Aorta (tissue), 5 donors: ENCODE data around the gene CACFD1. TPM values are rescaled to one million over a fixed set of nuclear protein-coding genes. Genes with fewer than 3 reads are reported as not detected.
"Not testable (repeated sequence)": the region's sequence is repeated elsewhere in the genome, so short reads cannot be mapped to it uniquely, and the experiment has no call there.

ENCODE experiments used
- ATAC-seq: fragments of 200-7000 bp; cut with Tn5 transposase; one replicate; pipeline ENCODE4 v1.9.1; 2022; ENCODE audit warnings: moderate library complexity; ENCODE audit not compliant: low FRiP score
- DNase-seq, 2 donors: peaks; one replicate each; pipeline ENCODE4 v3.0.0-alpha.2; 2020
- H3K27ac ChIP-seq, 2 donors: one replicate each; pipeline ENCODE4 v1.5.1; 2013; ENCODE audit warnings: low read length in 2 of 2, mild to moderate bottlenecking in 2 of 2, moderate library complexity in 2 of 2, control low read depth in 1 of 2, inconsistent platforms in 1 of 2, low read depth in 1 of 2
- H3K27me3 ChIP-seq, 2 donors: one replicate each; pipeline ENCODE4 v1.6.1; 2013; ENCODE audit warnings: control low read depth in 1 of 2, low read length in 1 of 2, mild to moderate bottlenecking in 1 of 2, moderate library complexity in 1 of 2; ENCODE audit not compliant: insufficient read depth in 2 of 2, control insufficient read depth in 1 of 2
- H3K36me3 ChIP-seq, 2 donors: one replicate each; pipeline ENCODE4 v1.6.1; 2013; ENCODE audit warnings: control low read depth in 1 of 2, low read length in 1 of 2, mild to moderate bottlenecking in 1 of 2; ENCODE audit not compliant: insufficient read depth in 2 of 2, control insufficient read depth in 1 of 2
- H3K4me1 ChIP-seq, 2 donors: one replicate each; pipeline ENCODE4 v1.6.1; 2013; ENCODE audit warnings: low read length in 2 of 2, control low read depth in 1 of 2, mild to moderate bottlenecking in 1 of 2, moderate library complexity in 1 of 2; ENCODE audit not compliant: insufficient read depth in 2 of 2, control insufficient read depth in 1 of 2
- H3K4me3 ChIP-seq, 2 donors: one replicate each; pipeline ENCODE4 v1.5.1; 2013; ENCODE audit warnings: low read length in 2 of 2, control low read depth in 1 of 2, mild to moderate bottlenecking in 1 of 2
- H3K9me3 ChIP-seq: one replicate; pipeline ENCODE4 v1.6.1; 2013; ENCODE audit warnings: mild to moderate bottlenecking, low read length; ENCODE audit not compliant: control insufficient read depth
- WGBS, 2 donors: extraction: QIAGEN DNeasy Blood & Tissue Kit; methylation state at CpG; one replicate each; pipeline ENCODE4 v1.1.7; 2013; 5-methylcytosine and 5-hydroxymethylcytosine counted together
- intact Hi-C, 2 donors: fragments of 100-400 bp; cut with DNase I; formaldehyde crosslinking; loops; one replicate each; pipeline versions ENCODE4 v1.14.2 to v1.15.0; 2022
- polyA plus RNA-seq, 2 donors: library from polyadenylated mRNA; stranded (reverse); fragments of 200-250 nt; gene quantifications; one replicate each; pipeline ENCODE4 v1.2.3, GENCODE V29; 2013
- total RNA-seq, 2 donors: library from RNA; stranded (reverse); fragmentation: NEBNext Ultra II Directional; extraction: Animal tissue kit (Norgen Biotek cat#: 25700); gene quantifications; one replicate each; pipeline ENCODE4 v1.2.1, GENCODE V29; 2021
- donor health status: healthy with polysubstance abuse.
- donor health status: Bipolar disorder and iron deficiency.
- donor health status: DM: no; HTN: no; CAD: no.
- donor health status: DM: no; HTN: no; CAD: no.
- donor health status: DM: yes; HTN: yes; CAD: no.

CACFD1 gene
- total and polyA plus RNA-seq, 4 donors: 8.1 to 15.9 (median 13.0) TPM

DNA sequence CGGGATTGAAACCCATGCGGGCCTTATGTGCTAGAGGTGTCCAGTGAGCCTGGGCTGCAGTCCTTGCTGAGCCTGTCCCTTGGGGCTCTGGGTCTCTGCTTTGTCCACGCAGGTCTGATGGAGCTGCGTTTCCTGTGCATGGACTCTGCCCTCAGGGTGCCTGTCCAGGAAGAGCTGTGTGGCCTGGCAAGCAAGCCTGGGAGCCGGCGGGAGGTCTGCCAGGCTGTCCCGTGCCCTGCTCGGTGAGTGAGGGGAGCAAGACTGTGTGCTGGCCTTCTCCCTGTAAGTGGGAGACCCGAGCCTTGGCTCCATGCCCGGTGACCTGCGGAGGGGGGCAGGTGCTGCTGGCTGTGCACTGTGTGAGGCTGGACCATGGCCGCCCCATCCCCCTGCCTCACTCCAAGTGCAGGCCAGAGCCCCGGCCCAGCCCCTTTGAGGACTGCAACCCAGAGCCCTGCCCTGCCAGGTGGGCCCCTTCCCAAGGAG, 11.2 kb upstream of the CACFD1 start:
- WGBS, 2 donors: 76% methylated on average over 13 of the region's 13 CpGs

DNA sequence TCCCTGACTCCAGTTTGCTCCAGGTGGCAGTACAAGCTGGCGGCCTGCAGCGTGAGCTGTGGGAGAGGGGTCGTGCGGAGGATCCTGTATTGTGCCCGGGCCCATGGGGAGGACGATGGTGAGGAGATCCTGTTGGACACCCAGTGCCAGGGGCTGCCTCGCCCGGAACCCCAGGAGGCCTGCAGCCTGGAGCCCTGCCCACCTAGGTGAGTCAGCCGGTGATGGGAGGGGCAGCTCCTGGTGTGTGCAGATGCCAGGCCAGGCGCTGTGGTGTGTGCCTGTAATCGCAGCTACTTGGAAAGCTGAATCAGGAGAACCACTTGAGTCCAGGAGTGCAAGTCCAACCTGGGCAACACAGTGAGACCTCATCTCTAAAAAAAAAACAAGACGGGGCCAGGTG, 10.0 kb upstream of the CACFD1 start:
- Histone ChIP-seq H3K4me3 (no peak overlapping the region), H3K4me1 (no peaks in the 10 kb centered on the region), H3K27ac (no peak overlapping the region), H3K36me3 (no peaks in the 10 kb centered on the region), H3K9me3 (no peaks in the 10 kb centered on the region), H3K27me3 (no peaks in the 10 kb centered on the region)
- ATAC-seq: no peak
- 91 to 94% methylated on average over 12 of the region's 12 CpGs for WGBS, 2 donors
- no peak for DNase-seq
- intact Hi-C loops: no loop called here

More for the DNA sequence above, 11.2 kb upstream of the CACFD1 start:
- Histone ChIP-seq H3K36me3 (no peaks in the 10 kb centered on the region), H3K27ac (no peak overlapping the region), H3K9me3 (no peaks in the 10 kb centered on the region), H3K27me3 (no peaks in the 10 kb centered on the region), H3K4me3 (no peak overlapping the region), H3K4me1 (no peaks in the 10 kb centered on the region)
- DNase-seq: no peak
- ATAC-seq: no peak
- intact Hi-C loops: no loop called here

DNA sequence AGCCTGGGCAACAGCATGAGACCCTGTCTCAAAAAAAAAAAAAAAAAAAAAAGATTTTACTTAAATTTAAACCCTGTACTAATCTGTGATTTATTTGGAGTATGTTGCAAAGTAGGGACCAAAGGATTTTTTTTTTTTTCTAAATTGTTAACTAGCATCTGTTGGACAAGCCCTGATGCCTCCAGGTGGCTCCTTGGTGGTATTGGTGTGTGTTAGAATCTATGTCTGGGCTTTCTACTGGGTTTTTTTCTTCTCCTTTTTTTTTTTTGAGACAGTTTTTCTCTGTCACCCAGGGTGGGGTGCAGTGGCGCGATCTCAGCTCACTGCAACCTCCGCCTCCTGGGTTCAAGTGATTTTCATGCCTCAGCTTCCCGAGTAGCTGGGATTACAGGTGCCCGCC, 7.9 kb upstream of the CACFD1 start:
- H3K27me3 ChIP-seq, H3K4me3 ChIP-seq, H3K36me3 ChIP-seq, intact Hi-C loops, DNase-seq, H3K27ac ChIP-seq, ATAC-seq, H3K9me3 ChIP-seq, H3K4me1 ChIP-seq: not testable (repeated sequence)
- 96 to 97% methylated on average over 5 of the region's 5 CpGs for WGBS, 2 donors

DNA sequence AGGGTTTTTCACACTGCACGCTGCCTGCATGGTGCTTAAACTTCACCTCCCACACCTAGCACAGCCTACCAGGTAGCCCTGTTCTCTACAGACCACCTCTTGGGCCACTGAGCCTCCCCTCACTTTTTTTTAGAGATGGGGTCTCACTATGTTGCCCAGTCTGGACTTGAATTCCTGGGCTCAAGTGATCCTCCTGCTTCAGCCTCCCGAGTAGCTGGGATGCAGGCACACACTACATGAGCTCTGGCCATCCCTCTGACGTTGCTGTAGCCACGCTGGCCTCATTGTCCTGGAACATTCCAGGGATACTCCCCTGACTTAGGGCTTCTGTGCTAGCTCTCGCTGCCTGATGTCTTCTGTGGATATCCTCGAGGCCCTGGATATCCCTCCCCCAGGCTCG, 7.2 kb upstream of the CACFD1 start:
- intact Hi-C loops: no loop called here
- Histone ChIP-seq H3K4me3 (no peak overlapping the region), H3K27me3 (no peaks in the 10 kb centered on the region), H3K4me1 (no peaks in the 10 kb centered on the region), H3K27ac (no peak overlapping the region), H3K36me3 (no peaks in the 10 kb centered on the region), H3K9me3 (no peaks in the 10 kb centered on the region)
- DNase-seq (no peak), ATAC-seq (no peak)
- WGBS, 2 donors: 91 to 92% methylated on average over 7 of the region's 7 CpGs

- ATAC-seq (no peak), DNase-seq (no peak)
- WGBS, 2 donors: 82 to 83% methylated on average over 11 of the region's 11 CpGs
- intact Hi-C loops: no loop called here
- Histone ChIP-seq H3K4me1 (no peaks in the 10 kb centered on the region), H3K36me3 (no peaks in the 10 kb centered on the region), H3K27ac (no peak overlapping the region), H3K9me3 (no peaks in the 10 kb centered on the region), H3K4me3 (no peak overlapping the region), H3K27me3 (no peaks in the 10 kb centered on the region)
These were observed 6.1 kb upstream of the CACFD1 start for GRCh38 chr9:133453651-133454050.

DNA sequence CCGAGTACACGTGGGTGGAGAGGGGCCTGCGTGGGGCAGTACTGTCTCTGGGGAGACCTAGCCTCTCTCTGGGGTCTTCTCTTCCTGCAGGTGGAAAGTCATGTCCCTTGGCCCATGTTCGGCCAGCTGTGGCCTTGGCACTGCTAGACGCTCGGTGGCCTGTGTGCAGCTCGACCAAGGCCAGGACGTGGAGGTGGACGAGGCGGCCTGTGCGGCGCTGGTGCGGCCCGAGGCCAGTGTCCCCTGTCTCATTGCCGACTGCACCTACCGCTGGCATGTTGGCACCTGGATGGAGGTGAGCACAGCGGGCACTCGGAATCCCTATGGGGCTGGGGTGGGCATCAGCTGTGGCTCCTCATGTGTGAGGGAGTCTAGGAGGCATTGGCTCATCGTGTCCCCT, 5.5 kb upstream of the CACFD1 start:
- no peak overlapping the region for H3K4me3 ChIP-seq
- no peaks in the 10 kb centered on the region for H3K9me3 ChIP-seq
- 89 to 92% methylated on average over 19 of the region's 19 CpGs for WGBS, 2 donors
- ATAC-seq: no peak
- no peak overlapping the region for H3K27ac ChIP-seq
- no peaks in the 10 kb centered on the region for H3K4me1 ChIP-seq
- H3K27me3 ChIP-seq: no peaks in the 10 kb centered on the region
- H3K36me3 ChIP-seq: no peaks in the 10 kb centered on the region
- intact Hi-C loops: no loop called here
- DNase-seq: no peak

DNA sequence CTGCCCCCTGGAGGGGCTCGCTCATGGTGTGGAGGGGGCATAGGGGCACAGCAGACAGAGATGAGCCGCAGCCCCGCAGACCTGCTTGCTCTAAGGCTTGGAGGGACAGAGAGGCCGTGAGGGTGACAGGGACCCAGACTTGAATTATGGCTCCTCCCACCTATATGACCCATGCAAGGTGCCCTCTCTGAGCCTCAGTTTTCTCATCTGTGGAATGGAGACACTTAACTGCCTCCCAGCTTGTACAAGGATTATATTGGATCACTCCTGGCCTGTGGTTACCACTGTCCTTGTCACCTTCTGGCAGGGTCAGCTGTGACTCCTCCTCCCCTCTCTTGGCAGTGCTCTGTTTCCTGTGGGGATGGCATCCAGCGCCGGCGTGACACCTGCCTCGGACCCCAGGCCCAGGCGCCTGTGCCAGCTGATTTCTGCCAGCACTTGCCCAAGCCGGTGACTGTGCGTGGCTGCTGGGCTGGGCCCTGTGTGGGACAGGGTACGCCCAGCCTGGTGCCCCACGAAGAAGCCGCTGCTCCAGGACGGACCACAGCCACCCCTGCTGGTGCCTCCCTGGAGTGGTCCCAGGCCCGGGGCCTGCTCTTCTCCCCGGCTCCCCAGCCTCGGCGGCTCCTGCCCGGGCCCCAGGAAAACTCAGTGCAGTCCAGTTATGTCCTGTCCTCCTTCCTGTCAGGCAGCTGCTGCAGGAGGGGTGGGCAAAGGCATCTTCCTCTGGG, 4.7 kb upstream of the CACFD1 start:
- H3K36me3 ChIP-seq: no peaks in the 10 kb centered on the region
- WGBS, 2 donors: 94% methylated on average over 20 of the region's 20 CpGs

GRCh38 chr9:133455936-133456335, 3.8 kb upstream of the CACFD1 start:
- no peaks in the 10 kb centered on the region for H3K36me3 ChIP-seq
- no peaks in the 10 kb centered on the region for H3K27me3 ChIP-seq
- no peaks in the 10 kb centered on the region for H3K4me1 ChIP-seq
- H3K9me3 ChIP-seq: no peaks in the 10 kb centered on the region
- no peak for ATAC-seq
- H3K4me3 ChIP-seq: no peak overlapping the region
- 94 to 95% methylated on average over 11 of the region's 11 CpGs for WGBS, 2 donors
- no peak overlapping the region for H3K27ac ChIP-seq
- intact Hi-C loops: loop anchor here in 1 of 2 donors (5.0 kb wide), 2 partner anchors 39 to 79 kb away; partner anchors contain the start of genes REXO4, STKLD1 and SURF4
- DNase-seq: no peak

More for the DNA sequence above, 4.7 kb upstream of the CACFD1 start:
- no peak overlapping the region for H3K4me3 ChIP-seq
- H3K9me3 ChIP-seq: no peaks in the 10 kb centered on the region
- DNase-seq (no peak), ATAC-seq (no peak)
- no peak overlapping the region for H3K27ac ChIP-seq
- H3K4me1 ChIP-seq: no peaks in the 10 kb centered on the region
- intact Hi-C loops: loop anchor here in 1 of 2 donors (5.0 kb wide), 2 partner anchors 38 to 78 kb away; partner anchors contain the start of genes REXO4, STKLD1 and SURF4
- H3K27me3 ChIP-seq: no peaks in the 10 kb centered on the region

DNA sequence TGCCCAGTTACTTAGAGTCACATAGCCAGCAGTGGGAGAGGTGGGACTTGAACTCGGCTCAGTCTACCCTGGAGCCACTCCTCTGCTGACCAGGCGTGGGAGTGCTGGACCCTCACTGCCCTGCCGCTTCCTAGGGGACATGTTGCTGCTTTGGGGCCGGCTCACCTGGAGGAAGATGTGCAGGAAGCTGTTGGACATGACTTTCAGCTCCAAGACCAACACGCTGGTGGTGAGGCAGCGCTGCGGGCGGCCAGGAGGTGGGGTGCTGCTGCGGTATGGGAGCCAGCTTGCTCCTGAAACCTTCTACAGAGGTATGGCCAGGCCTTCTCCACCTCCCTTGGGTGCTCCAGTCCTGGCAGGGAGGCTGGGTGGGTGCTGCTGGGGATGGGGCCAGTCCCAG, 3.4 kb upstream of the CACFD1 start:
- WGBS, 2 donors: 94 to 96% methylated on average over 9 of the region's 9 CpGs
- Histone ChIP-seq H3K27ac (no peak overlapping the region), H3K9me3 (no peaks in the 10 kb centered on the region), H3K4me3 (no peak overlapping the region), H3K27me3 (no peaks in the 10 kb centered on the region), H3K4me1 (no peaks in the 10 kb centered on the region), H3K36me3 (no peaks in the 10 kb centered on the region)
- ATAC-seq (no peak), DNase-seq (no peak)
- intact Hi-C loops: loop anchor here in 1 of 2 donors (5.0 kb wide), 2 partner anchors 39 to 79 kb away; partner anchors contain the start of genes REXO4, STKLD1 and SURF4
